Activated T-helper 2 cell treated with anti-CD3 and anti-CD28 coated beads, Interferon-gamma antibody, Interleukin-2, Interleukin-4, amounts not matched to agents 10 μg/mL and 5 μg/mL and 100 μg/mL, durations not matched to agents 14 hours and 24 hours and 36 hours (primary cell): ENCODE measurements around the gene AP4S1. TPM values are rescaled to one million over a fixed set of nuclear protein-coding genes. Genes with fewer than 3 reads are reported as not detected.

Experiments
- DNase-seq: peaks from one replicate; pipeline ENCODE4 v3.0.0; 2021; ENCODE audit warnings: low spot score
- H3K27ac Mint-ChIP-seq: one replicate; pipeline ENCODE4 v1.8.0; 2021; ENCODE audit warnings: mixed read lengths
- H3K27me3 Mint-ChIP-seq: one replicate; pipeline ENCODE4 v1.8.0; 2021; ENCODE audit warnings: low read depth, mixed read lengths
- H3K36me3 Mint-ChIP-seq: one replicate; pipeline ENCODE4 v1.8.0; 2021; ENCODE audit warnings: low read depth, mixed read lengths
- H3K4me1 Mint-ChIP-seq: one replicate; pipeline ENCODE4 v1.8.0; 2021; ENCODE audit warnings: low read depth, mixed read lengths
- H3K4me3 Mint-ChIP-seq: one replicate; pipeline ENCODE4 v1.8.0; 2021; ENCODE audit warnings: low read depth, mild to moderate bottlenecking, moderate library complexity, mixed read lengths
- H3K9me3 Mint-ChIP-seq: one replicate; pipeline ENCODE4 v1.8.0; 2021; ENCODE audit warnings: mixed read lengths
- intact Hi-C: fragments of 100-400 bp; cut with micrococcal nuclease; formaldehyde crosslinking; loops from one replicate; pipeline ENCODE4 v1.15.1; 2023
- total RNA-seq: library from RNA; stranded (reverse); gene quantifications from 2 replicates; pipeline ENCODE4 v1.2.3, GENCODE V29; 2022

Gene AP4S1
- total RNA-seq, 1 donor from 2014 or later = 7.0 TPM

- peaks cover 41% of the 10 kb centered on the region for H3K36me3 Mint-ChIP-seq
- no peaks in the 10 kb centered on the region for H3K4me1 Mint-ChIP-seq
- intact Hi-C loops = no loop called here
Measured at GRCh38 chr14:31142455-31143087, 117.1 kb downstream of the AP4S1 start.

More at GRCh38 chr14:31142455-31143087, 117.1 kb downstream of the AP4S1 start:
- Mint-ChIP-seq H3K4me3 (no peak overlapping the region), H3K27me3 (no peaks in the 10 kb centered on the region), H3K27ac (no peak overlapping the region), H3K9me3 (no peaks in the 10 kb centered on the region)
- DNase-seq = no peak

Other genes with a start within 250 kb of the AP4S1 start
- 1.7 and 1.9 TPM in 2 replicates for gene COCH, start 151.1 kb upstream of the AP4S1 start, total RNA-seq
- 26.0 and 26.2 TPM in 2 replicates for gene STRN3, start 730 bp downstream of the AP4S1 start, total RNA-seq
- gene HECTD1, start 182.1 kb downstream of the AP4S1 start, total RNA-seq = 109 and 114 TPM in 2 replicates